Ascending aorta (tissue), 2 donors: ENCODE measurements around the gene COL8A1. TPM values are rescaled to one million over a fixed set of nuclear protein-coding genes. Genes with fewer than 3 reads are reported as not detected.

Experiments
- DNase-seq, 2 donors: peaks; one replicate each; pipeline ENCODE4 v3.0.0-alpha.2; 2019; ENCODE audit warnings: low spot score in 2 of 2
- H3K27ac ChIP-seq, 2 donors: fragments of 200-600 bp; sonication (generic); one replicate each; pipeline ENCODE4 v1.5.1; 2016 to 2017; ENCODE audit warnings: mild to moderate bottlenecking in 1 of 2
- H3K27me3 ChIP-seq: fragments of 200-600 bp; sonication (generic); one replicate; pipeline ENCODE4 v1.5.1; 2017
- H3K36me3 ChIP-seq, 2 donors: fragments of 200-600 bp; sonication (generic); one replicate each; pipeline ENCODE4 v1.5.1; 2016
- H3K4me1 ChIP-seq, 2 donors: fragments of 200-600 bp; sonication (generic); one replicate each; pipeline ENCODE4 v1.5.1; 2016 to 2017; ENCODE audit warnings: mild to moderate bottlenecking in 1 of 2
- H3K4me3 ChIP-seq, 2 donors: fragments of 200-600 bp; sonication (generic); one replicate each; pipeline ENCODE4 v1.5.1; 2016 to 2017; ENCODE audit warnings: mild to moderate bottlenecking in 1 of 2
- H3K9me3 ChIP-seq, 2 donors: fragments of 200-600 bp; sonication (generic); one replicate each; pipeline ENCODE4 v1.5.1; 2016
- CTCF ChIP-seq, 3 experiments: fragments of 200-600 bp in 2 of 3; fragments of 450-650 bp in 1 of 3; sonication (generic) in 2 of 3; IDR thresholded peaks; one replicate each; pipeline ENCODE4 v1.5.1; 2016 to 2019; ENCODE audit warnings: antibody characterized with exemption in 3 of 3, mild to moderate bottlenecking in 1 of 3, moderate library complexity in 1 of 3
- intact Hi-C: fragments of 100-400 bp; cut with DNase I; formaldehyde crosslinking; loops from one replicate; pipeline ENCODE4 v1.15.1; 2023
- total RNA-seq: library from RNA; depleted of rRNA; stranded (reverse); fragments of >200 nt; gene quantifications from one replicate; pipeline ENCODE4 v1.1.0, GENCODE V29; 2016

Gene COL8A1
- total RNA-seq, 1 donor from 2014 or later, result 459 TPM

- intact Hi-C loops, result loop anchor here (5.0 to 10.0 kb wide), 4 partner anchors 506 to 1163 kb away; partner anchors contain the start of genes CPOX and DCBLD2
- peak overlapping the region; percentile 56 to 79 for H3K27ac ChIP-seq
- no peaks in the 10 kb centered on the region for H3K9me3 ChIP-seq
- no peaks in the 10 kb centered on the region for H3K27me3 ChIP-seq
- TF ChIP-seq CTCF (IDR thresholded peaks at IDR 0.05), result no peak
- peaks cover 0 to 4% of the 10 kb centered on the region in 2 donors for H3K36me3 ChIP-seq
- no peak for DNase-seq
- peaks cover 4 to 47% of the 10 kb centered on the region in 2 donors for H3K4me1 ChIP-seq
- no peak overlapping the region for H3K4me3 ChIP-seq
Measured at GRCh38 chr3:99757966-99758365, 119.6 kb downstream of the COL8A1 start.

GRCh38 chr3:99758502-99759177 lies 120.2 kb downstream of the COL8A1 start:
- Histone ChIP-seq H3K4me1 (peaks cover 4 to 42% of the 10 kb centered on the region in 2 donors), H3K4me3 (no peak overlapping the region), H3K27me3 (no peaks in the 10 kb centered on the region), H3K27ac (peak overlapping the region; percentile 56 to 79), H3K36me3 (peaks cover 0 to 4% of the 10 kb centered on the region in 2 donors), H3K9me3 (no peaks in the 10 kb centered on the region)
- TF ChIP-seq CTCF (IDR thresholded peaks at IDR 0.05), result no peak
- no peak for DNase-seq
- intact Hi-C loops, result loop anchor here (5.0 to 10.0 kb wide), 4 partner anchors 506 to 1164 kb away; partner anchors contain the start of genes CPOX and DCBLD2

- intact Hi-C loops, result no loop called here
- Histone ChIP-seq H3K36me3 (peaks cover 0 to 4% of the 10 kb centered on the region in 2 donors), H3K4me3 (no peak overlapping the region), H3K27me3 (no peaks in the 10 kb centered on the region), H3K27ac (peak overlapping the region; percentile 56), H3K9me3 (no peaks in the 10 kb centered on the region), H3K4me1 (peaks cover 4 to 40% of the 10 kb centered on the region in 2 donors)
- no peak for DNase-seq
- TF ChIP-seq CTCF (IDR thresholded peaks at IDR 0.05), result no peak
Measured at GRCh38 chr3:99760031-99760430, 121.6 kb downstream of the COL8A1 start.

GRCh38 chr3:99760629-99761028 lies 122.2 kb downstream of the COL8A1 start:
- H3K4me1 ChIP-seq, result peaks cover 4 to 37% of the 10 kb centered on the region in 2 donors
- H3K27me3 ChIP-seq, result no peaks in the 10 kb centered on the region
- peaks cover 0 to 4% of the 10 kb centered on the region in 2 donors for H3K36me3 ChIP-seq
- no peak for TF ChIP-seq CTCF (IDR thresholded peaks at IDR 0.05)
- no peak for DNase-seq
- H3K9me3 ChIP-seq, result no peaks in the 10 kb centered on the region
- no peak overlapping the region for H3K4me3 ChIP-seq
- peak overlapping the region; percentile 56 for H3K27ac ChIP-seq
- intact Hi-C loops, result no loop called here

GRCh38 chr3:99761415-99762165 lies 123.2 kb downstream of the COL8A1 start:
- DNase-seq, result no peak
- intact Hi-C loops, result no loop called here
- peaks cover 0 to 4% of the 10 kb centered on the region in 2 donors for H3K36me3 ChIP-seq
- no peak overlapping the region for H3K4me3 ChIP-seq
- H3K9me3 ChIP-seq, result no peaks in the 10 kb centered on the region
- TF ChIP-seq CTCF (IDR thresholded peaks at IDR 0.05), result no peak
- H3K27ac ChIP-seq, result no peak overlapping the region
- peaks cover 4 to 31% of the 10 kb centered on the region in 2 donors for H3K4me1 ChIP-seq
- no peaks in the 10 kb centered on the region for H3K27me3 ChIP-seq
